Left ventricle myocardium inferior (tissue), 1 donor: ENCODE results near the gene DPY19L1. TPM values are rescaled to one million over a fixed set of nuclear protein-coding genes. Genes with fewer than 3 reads are reported as not detected.
"Not testable (repeated sequence)": the region's sequence is repeated elsewhere in the genome, so short reads cannot be mapped to it uniquely, and the experiment has no call there.

Source experiments
- DNase-seq: peaks from one replicate; pipeline ENCODE4 v3.0.0-alpha.2; 2020
- H3K27ac ChIP-seq: fragments of 200-600 bp; replicated peaks from 2 replicates; pipeline ENCODE4 v1.8.0; 2021
- H3K27me3 ChIP-seq: fragments of 200-600 bp; 2 replicates; pipeline ENCODE4 v1.8.0; 2021; ENCODE audit warnings: low read depth
- H3K36me3 ChIP-seq: fragments of 200-600 bp; 2 replicates; pipeline ENCODE4 v1.8.0; 2021
- H3K4me1 ChIP-seq: fragments of 200-600 bp; 2 replicates; pipeline ENCODE4 v1.8.0; 2021
- H3K4me3 ChIP-seq: fragments of 200-600 bp; 2 replicates; pipeline ENCODE4 v1.8.0; 2021; ENCODE audit warnings: mild to moderate bottlenecking, moderate library complexity
- H3K9me3 ChIP-seq: fragments of 200-600 bp; replicated peaks from 2 replicates; pipeline ENCODE4 v1.8.0; 2021
- CTCF ChIP-seq: fragments of 200-600 bp; IDR thresholded peaks from 2 replicates; pipeline ENCODE4 v1.8.0; 2021; ENCODE audit warnings: antibody characterized with exemption, mild to moderate bottlenecking, borderline replicate concordance
- intact Hi-C: fragments of 100-400 bp; cut with micrococcal nuclease; formaldehyde crosslinking; loops from one replicate; pipeline ENCODE4 v1.11.0; 2022
- total RNA-seq: library from RNA; stranded (reverse); fragmentation: NEBNext Ultra II Directional; extraction: Animal tissue kit (Norgen Biotek cat#: 25700); gene quantifications from one replicate; pipeline ENCODE4 v1.2.1, GENCODE V29; 2021
- donor health status: DM: no; HTN: yes; CAD: no; lungs with severe emphysema.

The DPY19L1 gene
- total RNA-seq, 1 donor from 2014 or later = 28.5 TPM

GRCh38 chr7:35011085-35011484 lies 26.2 kb downstream of the DPY19L1 start:
- H3K36me3 ChIP-seq = peaks cover 38% of the 10 kb centered on the region
- peaks cover 3% of the 10 kb centered on the region for H3K4me1 ChIP-seq
- H3K27ac ChIP-seq = no peak overlapping the region
- intact Hi-C loops = no loop called here
- no peak overlapping the region for H3K4me3 ChIP-seq
- DNase-seq = no peak
- TF ChIP-seq CTCF = no peak
- no peaks in the 10 kb centered on the region for H3K9me3 ChIP-seq
- H3K27me3 ChIP-seq = no peaks in the 10 kb centered on the region

GRCh38 chr7:35007768-35008167 lies 29.5 kb downstream of the DPY19L1 start:
- no peak for DNase-seq
- TF ChIP-seq CTCF = no peak
- Histone ChIP-seq H3K4me3 (no peak overlapping the region), H3K27me3 (no peaks in the 10 kb centered on the region), H3K4me1 (peaks cover 12% of the 10 kb centered on the region), H3K9me3 (no peaks in the 10 kb centered on the region), H3K27ac (no peak overlapping the region), H3K36me3 (peaks cover 27% of the 10 kb centered on the region)
- intact Hi-C loops = no loop called here

GRCh38 chr7:35004531-35005095 lies 32.7 kb downstream of the DPY19L1 start:
- Histone ChIP-seq H3K4me3 (no peak overlapping the region), H3K36me3 (no peaks in the 10 kb centered on the region), H3K27ac (no peak overlapping the region), H3K4me1 (peaks cover 12% of the 10 kb centered on the region), H3K27me3 (no peaks in the 10 kb centered on the region), H3K9me3 (peaks cover 6% of the 10 kb centered on the region)
- intact Hi-C loops = no loop called here
- no peak for DNase-seq
- TF ChIP-seq CTCF = no peak

- Histone ChIP-seq H3K27ac (peak overlapping the region; percentile 3), H3K4me1 (peaks cover 12% of the 10 kb centered on the region), H3K4me3 (no peak overlapping the region), H3K9me3 (peaks cover 6% of the 10 kb centered on the region), H3K36me3 (no peaks in the 10 kb centered on the region), H3K27me3 (no peaks in the 10 kb centered on the region)
- no peak for TF ChIP-seq CTCF
- DNase-seq = no peak
- intact Hi-C loops = no loop called here
Observed at GRCh38 chr7:35003679-35004303, 33.5 kb downstream of the DPY19L1 start.

GRCh38 chr7:35003177-35003650 lies 34.1 kb downstream of the DPY19L1 start:
- H3K27ac ChIP-seq = peak overlapping the region; percentile 3
- H3K27me3 ChIP-seq, H3K36me3 ChIP-seq, DNase-seq, H3K9me3 ChIP-seq, H3K4me3 ChIP-seq, intact Hi-C loops: not testable (repeated sequence)
- peaks cover 12% of the 10 kb centered on the region for H3K4me1 ChIP-seq

GRCh38 chr7:34998335-34998734 lies 39.0 kb downstream of the DPY19L1 start:
- H3K9me3 ChIP-seq, H3K4me3 ChIP-seq, H3K27ac ChIP-seq, intact Hi-C loops, H3K4me1 ChIP-seq, H3K27me3 ChIP-seq, H3K36me3 ChIP-seq, DNase-seq: not testable (repeated sequence)

- DNase-seq, intact Hi-C loops, H3K9me3 ChIP-seq, H3K27ac ChIP-seq, H3K27me3 ChIP-seq, H3K4me3 ChIP-seq, H3K4me1 ChIP-seq, H3K36me3 ChIP-seq: not testable (repeated sequence)
Observed at GRCh38 chr7:34996423-34997090, 40.7 kb downstream of the DPY19L1 start.
